Liver (tissue), 9 donors: ENCODE results near the gene MC2R. TPM values are rescaled to one million over a fixed set of nuclear protein-coding genes. Genes with fewer than 3 reads are reported as not detected.

ENCODE experiments used
- DNase-seq: peaks from one replicate; pipeline ENCODE4 v3.0.0-alpha.2; 2017; ENCODE audit warnings: low spot score
- H3K27ac ChIP-seq, 2 donors: one replicate each; pipeline ENCODE4 v1.7.0; 2013; ENCODE audit warnings: inconsistent platforms in 2 of 2, low read length in 2 of 2, control low read depth in 1 of 2, low read depth in 1 of 2, mild to moderate bottlenecking in 1 of 2
- H3K27me3 ChIP-seq, 4 donors: one replicate each; pipeline versions ENCODE4 v1.6.1 to v1.7.0; 2013; ENCODE audit warnings: low read length in 3 of 4, inconsistent platforms in 1 of 4, mild to moderate bottlenecking in 1 of 4, moderate library complexity in 1 of 4; ENCODE audit not compliant: control insufficient read depth in 4 of 4, insufficient read depth in 4 of 4
- H3K36me3 ChIP-seq, 4 donors: one replicate each; pipeline versions ENCODE4 v1.6.1 to v1.7.0; 2013; ENCODE audit warnings: low read length in 3 of 4, mild to moderate bottlenecking in 3 of 4, low read depth in 1 of 4, moderate library complexity in 1 of 4; ENCODE audit not compliant: control insufficient read depth in 4 of 4, insufficient read depth in 3 of 4
- H3K4me1 ChIP-seq, 4 donors: one replicate each; pipeline versions ENCODE4 v1.6.1 to v1.7.0; 2013; ENCODE audit warnings: low read length in 3 of 4, mild to moderate bottlenecking in 3 of 4, moderate library complexity in 1 of 4; ENCODE audit not compliant: control insufficient read depth in 4 of 4, insufficient read depth in 4 of 4
- H3K4me3 ChIP-seq, 3 donors: one replicate each; pipeline versions ENCODE4 v1.6.1 to v1.7.0; 2013; ENCODE audit warnings: low read length in 3 of 3, control low read depth in 1 of 3, low read depth in 1 of 3, mild to moderate bottlenecking in 1 of 3
- H3K9ac ChIP-seq, 2 donors: one replicate each; pipeline ENCODE4 v1.7.0; 2013; ENCODE audit warnings: low read length in 2 of 2, mild to moderate bottlenecking in 2 of 2, moderate library complexity in 2 of 2, control low read depth in 1 of 2, low read depth in 1 of 2
- H3K9me3 ChIP-seq, 4 donors: one replicate each; pipeline versions ENCODE4 v1.6.1 to v1.7.0; 2013; ENCODE audit warnings: low read length in 3 of 4; ENCODE audit not compliant: control insufficient read depth in 4 of 4
- ATF3 ChIP-seq: IDR thresholded peaks from 2 replicates; pipeline ENCODE4 v1.6.1; 2016; ENCODE audit warnings: antibody characterized with exemption
- CTCF ChIP-seq: fragments of 150-350 bp; IDR thresholded peaks from 2 replicates; pipeline ENCODE4 v1.5.1; 2017; ENCODE audit warnings: improper control_type of control experiment, low read depth, low read length; ENCODE audit not compliant: missing input control
- EGR1 ChIP-seq, 2 donors: IDR thresholded peaks; 2 replicates each; pipeline ENCODE4 v1.6.1; 2016 to 2018; ENCODE audit warnings: antibody characterized with exemption in 2 of 2, low read depth in 2 of 2
- HNF4G ChIP-seq: IDR thresholded peaks from 2 replicates; pipeline ENCODE4 v1.6.1; 2016; ENCODE audit warnings: antibody characterized with exemption
- MAX ChIP-seq: IDR thresholded peaks from 2 replicates; pipeline ENCODE4 v1.6.1; 2016; ENCODE audit warnings: antibody characterized with exemption
- RAD21 ChIP-seq, 2 donors: IDR thresholded peaks; 2 replicates each; pipeline ENCODE4 v1.6.1; 2016; ENCODE audit warnings: antibody characterized with exemption in 2 of 2, mild to moderate bottlenecking in 2 of 2
- REST ChIP-seq: IDR thresholded peaks from 2 replicates; pipeline ENCODE4 v1.6.1; 2016; ENCODE audit warnings: antibody characterized with exemption, mild to moderate bottlenecking
- SP1 ChIP-seq: IDR thresholded peaks from 2 replicates; pipeline ENCODE4 v1.6.1; 2018; ENCODE audit warnings: antibody characterized with exemption, mild to moderate bottlenecking
- TAF1 ChIP-seq: conservative IDR thresholded peaks from 2 replicates; pipeline ENCODE4 v1.6.1; 2016; ENCODE audit warnings: antibody characterized with exemption, mild to moderate bottlenecking
- YY1 ChIP-seq: IDR thresholded peaks from 2 replicates; pipeline ENCODE4 v1.6.1; 2016; ENCODE audit warnings: antibody characterized with exemption, mild to moderate bottlenecking
- ZBTB33 ChIP-seq: IDR thresholded peaks from 2 replicates; pipeline ENCODE4 v1.6.1; 2016; ENCODE audit warnings: antibody characterized with exemption
- WGBS: extraction: QIAGEN DNeasy Blood & Tissue Kit; methylation state at CpG from one replicate; pipeline ENCODE4 v1.1.7; 2013; 5-methylcytosine and 5-hydroxymethylcytosine counted together
- polyA plus RNA-seq, 2 donors: library from polyadenylated mRNA; stranded (reverse) in 1 of 2; unstranded in 1 of 2; fragments of 200-250 nt in 1 of 2; fragments of >200 nt in 1 of 2; fragmentation: Nextera tagmentation in 1 of 2; extraction: Ambion mirVana in 1 of 2; gene quantifications; one replicate each; pipeline versions ENCODE4 v1.2.1 to v1.2.3, GENCODE V29; 2013 to 2015
- total RNA-seq, 2 donors: library from RNA; depleted of rRNA; stranded (reverse); fragments of >200 nt; gene quantifications; one replicate each; pipeline ENCODE4 v1.2.3, GENCODE V29; 2014
- donor health status: healthy.
- donor health status: healthy.
- donor health status: healthy.
- donor health status: healthy.
- donor health status: healthy.

Gene MC2R
- total and polyA plus RNA-seq, 4 donors, result not detected

- no peak overlapping the region for H3K9ac ChIP-seq
- no peaks in the 10 kb centered on the region for H3K9me3 ChIP-seq
- no peaks in the 10 kb centered on the region for H3K4me1 ChIP-seq
- no peaks in the 10 kb centered on the region for H3K36me3 ChIP-seq
- peaks cover 0 to 9% (median 0%) of the 10 kb centered on the region in 4 donors for H3K27me3 ChIP-seq
- TF ChIP-seq HNF4G (no peak), MAX (no peak), REST (no peak), ATF3 (no peak), YY1 (no peak), CTCF (no peak), RAD21 (IDR thresholded peaks at IDR 0.05) (no peak), SP1 (no peak), TAF1 (no peak), ZBTB33 (no peak), EGR1 (IDR thresholded peaks at IDR 0.05; ENCODE audit: low read depth in 2 of 2) (no peak)
- H3K4me3 ChIP-seq, result no peak overlapping the region
- H3K27ac ChIP-seq, result no peak overlapping the region
- no peak for DNase-seq
- WGBS, result 82% methylated on average over 6 of the region's 6 CpGs
Observed at GRCh38 chr18:13835202-13835601, 80.1 kb downstream of the MC2R start.

GRCh38 chr18:13834496-13835015 is 80.8 kb downstream of the MC2R start:
- H3K4me3 ChIP-seq, result no peak overlapping the region
- H3K27me3 ChIP-seq, result peaks cover 0 to 9% (median 0%) of the 10 kb centered on the region in 4 donors
- no peak for DNase-seq
- H3K36me3 ChIP-seq, result no peaks in the 10 kb centered on the region
- WGBS, result 54% methylated on average over 8 of the region's 8 CpGs
- no peaks in the 10 kb centered on the region for H3K9me3 ChIP-seq
- H3K27ac ChIP-seq, result no peak overlapping the region
- no peak for TF ChIP-seq YY1
- no peak for TF ChIP-seq SP1
- TF ChIP-seq EGR1 (IDR thresholded peaks at IDR 0.05; ENCODE audit: low read depth in 2 of 2), result no peak
- H3K9ac ChIP-seq, result no peak overlapping the region
- no peaks in the 10 kb centered on the region for H3K4me1 ChIP-seq

Other genes starting within 250 kb of the MC2R start
- 10 to 100 TPM; 12.3 to 18.3 TPM for gene FAM210A, start 189.0 kb downstream of the MC2R start, total RNA-seq
- 10 to 100 TPM; 10.5 to 12.8 TPM for gene FAM210A, start 189.0 kb downstream of the MC2R start, polyA plus RNA-seq
- gene RNMT, start 188.9 kb downstream of the MC2R start, total RNA-seq, result 10 to 100 TPM; 10.0 to 12.6 TPM
- gene RNMT, start 188.9 kb downstream of the MC2R start, polyA plus RNA-seq, result 10 to 100 TPM in 1 of 2 donors, 1 to 10 TPM in 1; 4.9 to 23.1 TPM
- not detected for gene MC5R, start 91.4 kb downstream of the MC2R start, total RNA-seq
- gene MC5R, start 91.4 kb downstream of the MC2R start, polyA plus RNA-seq, result not detected
- gene ZNF519, start 216.9 kb upstream of the MC2R start, total RNA-seq, result 1 to 10 TPM; 1.3 to 4.0 TPM
- gene ZNF519, start 216.9 kb upstream of the MC2R start, polyA plus RNA-seq, result under 1 TPM; 0.29 to 0.96 TPM